Spleen (tissue), 11 donors: ENCODE measurements around the gene DTX4. TPM values are rescaled to one million over a fixed set of nuclear protein-coding genes. Genes with fewer than 3 reads are reported as not detected.

ENCODE experiments used
- DNase-seq: peaks from one replicate; pipeline ENCODE4 v3.0.0-alpha.2; 2020
- H3K27ac ChIP-seq, 8 donors: fragments of 200-600 bp; sonication (generic) in 7 of 8; 1 replicate in 4 of 8; 2 replicates in 4 of 8; pipeline versions ENCODE4 v1.5.0 to v1.8.0; 2016 to 2021; ENCODE audit warnings: inconsistent platforms in 4 of 8, mild to moderate bottlenecking in 4 of 8, moderate library complexity in 1 of 8
- H3K27me3 ChIP-seq, 7 donors: fragments of 200-600 bp; sonication (generic) in 6 of 7; replicated peaks in 1 of 7; 1 replicate in 4 of 7; 2 replicates in 3 of 7; pipeline versions ENCODE4 v1.5.0 to v1.8.0; 2016 to 2021; ENCODE audit warnings: inconsistent platforms in 3 of 7, mild to moderate bottlenecking in 1 of 7
- H3K36me3 ChIP-seq, 6 donors: fragments of 200-600 bp; sonication (generic) in 5 of 6; 1 replicate in 4 of 6; 2 replicates in 2 of 6; pipeline versions ENCODE4 v1.5.0 to v1.8.0; 2016 to 2021; ENCODE audit warnings: inconsistent platforms in 2 of 6
- H3K4me1 ChIP-seq, 6 donors: fragments of 200-600 bp; sonication (generic) in 5 of 6; 1 replicate in 3 of 6; 2 replicates in 3 of 6; pipeline versions ENCODE4 v1.5.0 to v1.8.0; 2016 to 2021; ENCODE audit warnings: inconsistent platforms in 3 of 6
- H3K4me3 ChIP-seq, 8 donors: fragments of 200-600 bp; sonication (generic) in 7 of 8; 1 replicate in 4 of 8; 2 replicates in 4 of 8; pipeline versions ENCODE4 v1.5.0 to v1.8.0; 2016 to 2021; ENCODE audit warnings: inconsistent platforms in 4 of 8, mild to moderate bottlenecking in 4 of 8, moderate library complexity in 2 of 8
- H3K9me3 ChIP-seq, 8 donors: fragments of 200-600 bp; sonication (generic) in 7 of 8; 1 replicate in 4 of 8; 2 replicates in 4 of 8; pipeline versions ENCODE4 v1.5.0 to v1.8.0; 2016 to 2021; ENCODE audit warnings: inconsistent platforms in 4 of 8
- POLR2A ChIP-seq, 3 donors: fragments of 450-650 bp; IDR thresholded peaks; one replicate each; pipeline ENCODE4 v1.5.1; 2017; ENCODE audit warnings: antibody characterized with exemption in 3 of 3, mild to moderate bottlenecking in 1 of 3
- POLR2AphosphoS5 ChIP-seq, 3 donors: sonication (generic); formaldehyde crosslinking; IDR thresholded peaks; one replicate each; pipeline ENCODE4 v1.5.1; 2017; ENCODE audit warnings: antibody characterized with exemption in 3 of 3
- WGBS, 5 donors: extraction: QIAGEN DNeasy Blood & Tissue Kit in 3 of 5; methylation state at CpG; one replicate each; pipeline versions ENCODE4 v1.1.5 to v1.1.7; 2013 to 2018; 5-methylcytosine and 5-hydroxymethylcytosine counted together
- intact Hi-C: fragments of 100-400 bp; cut with DNase I; formaldehyde crosslinking; loops from one replicate; pipeline ENCODE4 v1.15.0; 2023; ENCODE audit warnings: low total_unique reads
- polyA plus RNA-seq, 3 donors: library from polyadenylated mRNA; stranded (reverse); fragments of 200-250 nt; gene quantifications; one replicate each; pipeline ENCODE4 v1.2.1, GENCODE V29; 2013
- total RNA-seq, 7 donors: library from RNA; depleted of rRNA in 3 of 7; stranded (reverse); fragments of >200 nt in 3 of 7; fragmentation: NEBNext Ultra II Directional in 4 of 7; extraction: Animal tissue kit (Norgen Biotek cat#: 25700) in 4 of 7; gene quantifications; one replicate each; pipeline versions ENCODE4 v1.1.0 to v1.2.1, GENCODE V29; 2016 to 2021
- TF ChIP-seq, protein P1 (sequence below), 11 experiments: fragments of 200-600 bp in 7 of 11; fragments of 450-650 bp in 4 of 11; sonication (generic) in 4 of 11; IDR thresholded peaks in 8 of 11; conservative IDR thresholded peaks in 3 of 11; 1 replicate in 7 of 11; 2 replicates in 4 of 11; pipeline versions ENCODE4 v1.4.0 to v1.8.0; 2016 to 2021; ENCODE audit warnings: antibody characterized with exemption in 11 of 11, inconsistent platforms in 4 of 11, mild to moderate bottlenecking in 1 of 11
- donor health status: healthy with polysubstance abuse.
- donor health status: DM: no; HTN: no; CAD: no; lungs with moderate emphysema.
- donor health status: DM: no; HTN: no; CAD: no.
- donor health status: Bipolar disorder and iron deficiency.
- donor health status: healthy.
- donor health status: DM: no; HTN: no; CAD: no.
- donor health status: DM: yes; HTN: yes; CAD: no.

Gene DTX4
- total and polyA plus RNA-seq, 10 donors, result 3.9 to 19.1 (median 9.6) TPM

DNA sequence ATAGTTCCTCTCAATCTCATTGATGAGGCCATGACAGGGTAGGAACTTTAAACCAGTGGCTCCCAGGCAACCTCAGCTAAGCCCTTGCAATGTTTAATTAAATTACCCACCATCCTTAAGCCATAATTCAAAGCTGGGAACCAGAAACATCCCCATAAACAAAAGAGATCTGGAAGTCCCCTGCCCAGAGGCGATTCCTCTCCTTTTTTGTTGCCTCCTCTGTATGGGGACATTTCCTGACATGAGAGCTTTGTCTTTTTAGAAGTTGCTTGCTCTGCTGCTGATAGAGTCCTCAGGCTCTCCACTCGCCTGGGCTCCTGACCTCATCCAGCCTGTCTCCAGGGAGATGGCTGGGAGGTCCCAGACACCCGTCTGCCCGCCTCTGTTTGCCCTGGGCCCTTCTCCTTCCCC is 3.2 kb downstream of the DTX4 start:
- Histone ChIP-seq H3K27ac (peak overlapping the region; percentile 38 to 85 (median 74)), H3K27me3 (peaks cover 0 to 17% (median 0%) of the 10 kb centered on the region in 7 donors), H3K36me3 (peaks cover 0 to 7% (median 0%) of the 10 kb centered on the region in 6 donors), H3K4me3 (no peak overlapping the region), H3K9me3 (peaks cover 0 to 13% (median 3%) of the 10 kb centered on the region in 8 donors), H3K4me1 (peaks cover 3 to 43% (median 24%) of the 10 kb centered on the region in 6 donors)
- DNase-seq, result no peak
- TF ChIP-seq POLR2AphosphoS5 (IDR thresholded peaks at IDR 0.05), result no peak
- TF ChIP-seq, protein P1, sequence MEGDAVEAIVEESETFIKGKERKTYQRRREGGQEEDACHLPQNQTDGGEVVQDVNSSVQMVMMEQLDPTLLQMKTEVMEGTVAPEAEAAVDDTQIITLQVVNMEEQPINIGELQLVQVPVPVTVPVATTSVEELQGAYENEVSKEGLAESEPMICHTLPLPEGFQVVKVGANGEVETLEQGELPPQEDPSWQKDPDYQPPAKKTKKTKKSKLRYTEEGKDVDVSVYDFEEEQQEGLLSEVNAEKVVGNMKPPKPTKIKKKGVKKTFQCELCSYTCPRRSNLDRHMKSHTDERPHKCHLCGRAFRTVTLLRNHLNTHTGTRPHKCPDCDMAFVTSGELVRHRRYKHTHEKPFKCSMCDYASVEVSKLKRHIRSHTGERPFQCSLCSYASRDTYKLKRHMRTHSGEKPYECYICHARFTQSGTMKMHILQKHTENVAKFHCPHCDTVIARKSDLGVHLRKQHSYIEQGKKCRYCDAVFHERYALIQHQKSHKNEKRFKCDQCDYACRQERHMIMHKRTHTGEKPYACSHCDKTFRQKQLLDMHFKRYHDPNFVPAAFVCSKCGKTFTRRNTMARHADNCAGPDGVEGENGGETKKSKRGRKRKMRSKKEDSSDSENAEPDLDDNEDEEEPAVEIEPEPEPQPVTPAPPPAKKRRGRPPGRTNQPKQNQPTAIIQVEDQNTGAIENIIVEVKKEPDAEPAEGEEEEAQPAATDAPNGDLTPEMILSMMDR (IDR thresholded peaks at IDR 0.05 in 8 of 11, conservative IDR thresholded peaks at IDR 0.05 in 3 of 11), result no peak
- TF ChIP-seq POLR2A (IDR thresholded peaks at IDR 0.05), result no peak
- intact Hi-C loops, result no loop called here
- 67 to 76% (median 70%) methylated on average over 4 of the region's 4 CpGs for WGBS, 5 donors

DNA sequence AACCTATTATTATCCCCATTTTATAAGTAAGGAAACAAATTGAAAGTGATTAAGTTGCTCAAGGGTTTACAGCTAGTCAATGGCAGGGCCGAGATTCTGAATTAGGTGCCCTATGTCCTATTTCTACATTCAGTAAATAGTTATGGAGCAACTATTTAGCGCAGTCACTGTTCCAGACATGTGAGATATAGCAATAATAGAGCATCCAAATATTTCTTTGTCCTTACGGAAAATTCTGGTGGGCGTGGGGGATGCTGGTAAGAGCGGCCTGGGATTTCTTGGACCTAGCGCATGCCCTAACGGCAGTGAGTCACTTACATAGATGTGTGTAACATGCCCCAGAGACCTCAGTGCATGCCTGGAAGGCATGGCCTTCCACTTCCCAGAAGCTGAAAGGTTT is 4.4 kb downstream of the DTX4 start:
- WGBS, 5 donors, result 80 to 95% (median 91%) methylated on average over 7 of the region's 7 CpGs
- peaks cover 0 to 7% (median 0%) of the 10 kb centered on the region in 6 donors for H3K36me3 ChIP-seq
- no peak for DNase-seq
- peaks cover 3 to 43% (median 23%) of the 10 kb centered on the region in 6 donors for H3K4me1 ChIP-seq
- TF ChIP-seq POLR2AphosphoS5 (IDR thresholded peaks at IDR 0.05) (no peak), POLR2A (IDR thresholded peaks at IDR 0.05) (no peak)
- TF ChIP-seq, protein P1 (IDR thresholded peaks at IDR 0.05 in 8 of 11, conservative IDR thresholded peaks at IDR 0.05 in 3 of 11), result no peak
- no peak overlapping the region for H3K4me3 ChIP-seq
- no peak overlapping the region for H3K27ac ChIP-seq
- peaks cover 0 to 13% (median 3%) of the 10 kb centered on the region in 8 donors for H3K9me3 ChIP-seq
- intact Hi-C loops, result no loop called here
- peaks cover 0 to 17% (median 0%) of the 10 kb centered on the region in 7 donors for H3K27me3 ChIP-seq

DNA sequence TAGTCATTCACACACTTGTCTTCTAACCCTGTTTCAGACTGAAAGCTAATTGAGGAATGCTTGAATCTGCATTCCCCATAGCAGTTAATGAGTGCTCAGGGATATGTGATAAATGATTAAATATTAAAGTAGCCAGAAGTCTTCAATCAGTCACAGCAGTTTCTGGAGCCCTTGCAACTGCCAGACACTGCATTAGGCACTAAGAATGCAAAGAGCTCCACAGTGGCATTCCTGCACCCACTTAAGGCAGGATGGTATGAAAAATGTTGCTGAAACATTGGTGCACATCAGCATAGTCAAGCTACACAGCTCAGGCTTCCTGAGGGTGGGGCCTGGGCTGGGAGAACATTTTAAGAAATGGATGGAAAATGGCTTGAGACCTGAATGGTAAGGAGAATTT is 6.5 kb downstream of the DTX4 start:
- Histone ChIP-seq H3K27ac (no peak overlapping the region), H3K9me3 (peaks cover 0 to 13% (median 3%) of the 10 kb centered on the region in 8 donors), H3K4me3 (no peak overlapping the region), H3K36me3 (peaks cover 0 to 26% (median 13%) of the 10 kb centered on the region in 6 donors), H3K27me3 (peaks cover 0 to 6% (median 0%) of the 10 kb centered on the region in 7 donors), H3K4me1 (peaks cover 3 to 28% (median 13%) of the 10 kb centered on the region in 6 donors)
- intact Hi-C loops, result no loop called here
- no peak for DNase-seq
- TF ChIP-seq, protein P1 (IDR thresholded peaks at IDR 0.05 in 8 of 11, conservative IDR thresholded peaks at IDR 0.05 in 3 of 11), result no peak
- TF ChIP-seq POLR2AphosphoS5 (IDR thresholded peaks at IDR 0.05) (no peak), POLR2A (IDR thresholded peaks at IDR 0.05) (no peak)

DNA sequence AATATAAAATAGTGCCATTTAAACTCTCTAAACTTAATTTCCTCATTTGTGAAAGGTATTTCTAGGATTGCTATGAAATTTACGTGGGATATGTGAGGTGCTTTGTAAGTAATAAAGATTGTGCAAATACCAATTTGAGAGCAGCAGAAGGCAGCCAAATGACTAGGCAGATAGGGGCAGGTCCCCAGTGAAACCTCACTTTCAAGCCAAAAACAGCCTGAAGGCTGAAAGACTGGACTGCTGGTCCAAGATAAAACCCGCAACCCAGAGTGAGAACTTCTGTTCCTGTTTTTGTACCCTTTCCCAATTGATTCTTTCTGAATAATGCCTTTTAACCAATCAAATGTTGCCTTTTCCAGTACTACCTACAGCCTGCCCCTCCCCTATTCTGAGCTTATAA is 7.2 kb downstream of the DTX4 start:
- H3K36me3 ChIP-seq, result peaks cover 0 to 34% (median 13%) of the 10 kb centered on the region in 6 donors
- no peaks in the 10 kb centered on the region for H3K27me3 ChIP-seq
- no peak overlapping the region for H3K27ac ChIP-seq
- no peak for DNase-seq
- intact Hi-C loops, result no loop called here
- no peak overlapping the region for H3K4me3 ChIP-seq
- no peak for TF ChIP-seq POLR2AphosphoS5 (IDR thresholded peaks at IDR 0.05)
- TF ChIP-seq, protein P1 (IDR thresholded peaks at IDR 0.05 in 8 of 11, conservative IDR thresholded peaks at IDR 0.05 in 3 of 11), result no peak
- TF ChIP-seq POLR2A (IDR thresholded peaks at IDR 0.05), result no peak
- WGBS, 5 donors, result 87 to 98% (median 93%) methylated on average over 2 of the region's 2 CpGs
- H3K9me3 ChIP-seq, result peaks cover 0 to 13% (median 3%) of the 10 kb centered on the region in 8 donors
- H3K4me1 ChIP-seq, result peaks cover 0 to 26% (median 6%) of the 10 kb centered on the region in 6 donors
